NCI-H510A treated with DMSO at 0.1 percent for 48 hours (cell line): Measurements from ENCODE around the gene ITCH.
"Not testable (repeated sequence)": the region's sequence is repeated elsewhere in the genome, so short reads cannot be mapped to it uniquely, and the experiment has no call there.

Source experiments
- DNase-seq: peaks from one replicate; lab custom pipeline; 2025; lab: John Stamatoyannopoulos, UW

Gene ITCH

DNA sequence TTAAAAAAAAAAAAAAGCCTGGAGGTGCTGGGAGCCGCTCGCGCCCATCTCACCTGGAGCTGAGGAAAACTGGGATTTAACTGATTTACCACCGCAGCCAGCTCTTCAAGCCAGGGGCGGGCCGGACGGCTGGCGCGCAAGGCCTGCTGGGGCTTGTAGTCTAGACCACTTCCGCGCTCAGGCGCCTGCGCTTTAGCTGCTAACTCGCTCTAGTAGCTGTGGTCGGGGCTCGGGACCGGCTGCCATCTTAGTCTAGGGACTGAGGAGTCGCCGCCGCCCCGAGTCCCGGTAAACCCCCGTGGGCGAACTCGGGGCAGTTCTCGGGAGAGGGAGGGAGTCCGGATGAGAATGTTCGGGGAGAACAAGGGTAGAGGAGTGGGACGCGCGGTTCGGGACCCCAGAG lies at the start of gene ITCH:
Gene ITCH, plus strand, starts transcription at position 212 of the 403 bp plus-strand sequence. CDS start 30,539 bp downstream, outside the sequence.
- DNase-seq: peak; percentile 96

GRCh38 chr20:34315236-34315635 lies 47.8 kb upstream of the ITCH start:
- DNase-seq: no peak

- DNase-seq: no peak
These were observed 46.8 kb upstream of the ITCH start for GRCh38 chr20:34316196-34316814.

DNA sequence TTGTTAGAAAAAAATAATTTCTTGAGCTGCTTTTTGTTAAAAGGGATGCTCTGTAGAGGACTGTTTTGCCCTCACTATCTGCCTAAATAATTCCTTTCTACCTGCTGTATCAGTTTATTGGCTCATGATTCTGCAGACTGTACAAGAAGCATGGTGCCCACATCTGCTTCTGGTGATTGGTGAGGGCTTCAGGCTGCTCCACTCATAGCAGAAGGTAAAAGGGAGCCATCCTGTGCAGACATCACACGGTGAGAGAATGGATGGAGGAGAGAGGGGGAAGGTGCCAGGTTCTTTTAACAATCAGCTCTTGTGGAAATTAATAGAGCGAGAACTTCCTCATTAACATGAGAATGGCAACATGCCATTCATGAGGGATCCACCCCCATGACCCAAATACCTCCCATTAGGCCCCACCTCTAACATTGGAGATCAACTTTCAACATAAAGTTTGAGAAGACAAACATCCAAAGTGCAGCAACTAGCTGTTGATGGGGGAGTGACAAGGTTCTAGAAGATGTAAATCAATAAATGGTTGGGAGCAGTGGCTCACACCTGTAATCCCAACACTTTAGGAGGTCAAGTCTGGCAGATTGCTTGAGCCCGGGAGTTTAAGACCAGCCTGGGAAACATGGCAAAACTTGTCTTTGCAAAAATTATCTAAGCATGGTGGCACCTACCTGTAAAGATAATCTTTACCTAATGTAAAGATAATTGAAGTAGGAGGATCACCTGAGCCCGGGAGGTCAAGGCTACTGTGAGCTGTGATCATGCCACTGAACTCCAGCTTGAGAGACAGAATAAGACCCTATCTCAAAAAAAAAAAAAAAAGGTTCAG lies 44.2 kb upstream of the ITCH start:
- DNase-seq: no peak

DNA sequence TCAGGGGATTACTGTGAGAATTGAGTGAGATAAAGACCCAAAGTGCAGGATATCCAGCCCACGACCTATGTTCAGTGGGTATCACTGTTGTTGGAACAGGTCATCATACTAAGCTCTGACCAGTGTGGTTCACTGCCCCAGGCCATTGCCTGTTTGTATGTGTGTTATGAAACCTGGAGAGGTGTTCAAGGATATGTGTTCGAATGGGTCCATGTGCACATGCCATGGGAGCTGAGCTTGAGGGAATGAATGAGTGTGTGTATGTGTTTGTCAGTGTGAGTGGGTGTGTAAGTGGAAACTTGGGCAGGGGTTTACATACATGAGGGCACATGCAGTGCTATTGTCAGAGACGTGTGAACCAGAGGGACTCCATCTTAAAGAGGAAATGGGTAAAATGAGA lies 42.2 kb upstream of the ITCH start:
- no peak for DNase-seq

DNA sequence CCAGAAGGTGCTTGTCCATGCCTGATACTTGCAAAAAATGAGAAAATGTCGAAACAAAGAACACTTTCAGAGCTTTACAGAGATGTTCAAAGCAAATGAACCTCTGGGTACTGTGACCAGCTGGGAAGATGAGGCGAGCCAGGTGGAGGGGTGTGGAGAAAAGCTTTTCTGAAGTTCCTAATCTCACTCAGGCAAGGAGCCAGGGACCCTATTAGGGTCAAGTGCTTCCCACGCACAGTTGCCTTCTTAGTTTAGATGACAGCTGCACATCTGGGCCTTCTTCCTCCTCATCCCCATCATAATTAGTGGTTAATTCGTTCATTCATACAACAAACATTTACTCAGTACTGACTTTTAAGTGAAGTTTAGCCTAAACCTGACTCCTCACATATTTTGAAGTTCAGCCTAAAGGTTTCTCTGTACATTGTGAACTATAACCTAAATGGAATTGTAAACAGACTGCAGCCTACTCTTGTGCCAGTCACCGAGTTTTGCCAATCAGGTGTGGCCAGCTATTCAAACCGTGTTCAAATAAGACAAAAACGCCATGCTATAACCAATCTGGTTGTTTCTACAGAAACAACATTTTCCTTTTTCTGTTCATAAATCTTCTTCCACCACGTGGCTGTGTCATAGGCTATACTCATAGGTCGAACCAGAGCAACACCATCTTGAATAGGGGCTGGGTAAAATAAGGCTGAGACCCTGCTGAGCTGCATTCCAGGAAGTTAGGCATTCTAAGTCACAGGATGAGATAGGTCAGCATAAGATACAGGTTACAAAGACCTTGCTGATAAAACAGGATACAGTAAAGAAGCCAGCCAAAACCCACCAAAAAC lies 40.6 kb upstream of the ITCH start:
- no peak for DNase-seq

GRCh38 chr20:34324541-34324940 lies 38.5 kb upstream of the ITCH start:
- no peak for DNase-seq

DNA sequence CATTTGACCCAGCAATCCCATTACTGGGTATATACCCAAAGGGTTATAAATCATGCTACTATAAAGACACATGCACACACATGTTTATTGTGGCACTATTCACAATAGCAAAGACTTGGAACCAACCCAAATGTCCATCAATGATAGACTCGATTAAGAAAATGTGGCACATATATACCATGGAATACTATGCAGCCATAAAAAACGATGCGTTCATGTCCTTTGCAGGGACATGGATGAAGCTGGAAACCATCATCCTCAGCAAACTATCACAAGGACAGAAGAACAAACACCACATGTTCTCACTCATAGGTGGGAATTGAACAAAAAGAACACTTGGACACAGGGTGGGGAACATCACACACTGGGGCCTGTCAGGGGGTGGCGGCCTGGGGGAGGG lies 34.9 kb upstream of the ITCH start:
- DNase-seq: not testable (repeated sequence)

DNA sequence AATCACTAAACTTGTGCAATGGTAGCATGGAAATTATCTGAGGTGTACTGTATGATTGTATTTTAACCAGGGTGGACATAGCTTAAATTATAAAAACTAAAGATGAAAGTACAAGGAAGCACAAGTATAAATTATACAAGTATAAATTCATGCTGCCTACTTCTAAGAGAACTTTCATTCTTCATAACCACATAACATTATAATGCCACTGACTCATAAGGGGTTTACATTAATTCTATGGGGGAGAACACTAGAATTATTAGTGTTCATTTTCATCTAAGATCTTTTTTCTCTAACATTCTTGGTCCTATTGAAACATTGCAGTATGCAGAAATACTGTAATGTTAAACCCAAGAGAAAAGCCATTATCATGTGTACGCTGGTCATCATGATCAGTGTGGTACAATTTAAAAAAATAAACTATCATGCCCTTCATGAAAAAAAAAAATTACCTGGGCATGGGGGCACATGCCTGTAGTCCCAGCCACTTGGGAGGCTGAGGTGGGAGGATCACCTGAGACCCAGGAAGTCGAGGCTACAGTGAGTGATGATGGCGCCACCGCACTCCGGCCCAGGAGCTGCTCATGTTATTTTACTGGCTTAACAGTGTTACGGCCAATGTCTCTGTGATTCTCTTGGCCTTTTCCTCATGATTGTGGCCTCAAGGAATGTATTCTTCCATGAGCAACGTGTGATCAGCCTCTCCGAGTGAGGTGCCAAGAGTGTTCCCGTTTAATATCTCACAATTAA lies 34.0 kb upstream of the ITCH start:
- no peak for DNase-seq

- not testable (repeated sequence) for DNase-seq
These were observed 32.1 kb upstream of the ITCH start for GRCh38 chr20:34330861-34331544.

DNA sequence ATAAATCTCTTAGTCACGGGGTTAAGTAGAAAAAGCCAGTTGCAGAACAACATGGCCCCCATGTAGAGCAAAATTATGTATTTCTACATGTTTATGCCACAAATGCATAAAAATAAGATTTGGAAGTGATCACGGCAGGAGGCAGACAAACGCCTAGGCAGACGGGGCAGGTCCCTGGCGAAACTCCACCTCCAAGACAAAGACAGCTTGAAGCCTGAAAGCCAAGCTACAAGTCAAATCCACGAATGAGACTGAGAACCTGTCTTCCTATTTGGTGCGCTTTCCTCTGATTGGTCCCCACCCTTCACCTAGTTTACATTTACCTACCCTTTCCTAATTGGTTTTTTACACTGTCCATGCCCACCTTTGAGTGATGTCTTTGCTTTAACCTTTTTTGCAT lies 31.2 kb upstream of the ITCH start:
- DNase-seq: no peak

- no peak for DNase-seq
These were observed 30.7 kb upstream of the ITCH start for GRCh38 chr20:34332262-34332920.

DNA sequence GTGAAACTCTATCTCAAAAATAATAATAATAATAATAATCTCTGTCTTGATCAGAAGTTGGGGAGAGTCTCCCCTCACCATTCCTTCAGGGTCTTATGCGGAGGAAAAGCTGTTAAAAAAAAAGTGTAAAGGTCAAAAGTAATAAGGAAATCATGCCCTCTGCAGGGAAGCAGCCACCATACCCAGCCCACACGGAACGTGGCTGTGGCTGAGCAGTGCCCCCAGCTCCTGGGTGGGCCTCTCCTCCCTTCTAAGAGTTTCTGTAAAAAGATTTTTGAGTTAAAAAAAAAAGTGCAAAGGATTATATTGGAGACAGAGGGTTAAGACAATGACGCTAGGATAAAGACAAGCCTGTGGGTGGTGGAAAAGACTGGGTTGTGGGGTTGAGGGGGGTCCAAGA lies 29.3 kb upstream of the ITCH start:
- DNase-seq: no peak

DNA sequence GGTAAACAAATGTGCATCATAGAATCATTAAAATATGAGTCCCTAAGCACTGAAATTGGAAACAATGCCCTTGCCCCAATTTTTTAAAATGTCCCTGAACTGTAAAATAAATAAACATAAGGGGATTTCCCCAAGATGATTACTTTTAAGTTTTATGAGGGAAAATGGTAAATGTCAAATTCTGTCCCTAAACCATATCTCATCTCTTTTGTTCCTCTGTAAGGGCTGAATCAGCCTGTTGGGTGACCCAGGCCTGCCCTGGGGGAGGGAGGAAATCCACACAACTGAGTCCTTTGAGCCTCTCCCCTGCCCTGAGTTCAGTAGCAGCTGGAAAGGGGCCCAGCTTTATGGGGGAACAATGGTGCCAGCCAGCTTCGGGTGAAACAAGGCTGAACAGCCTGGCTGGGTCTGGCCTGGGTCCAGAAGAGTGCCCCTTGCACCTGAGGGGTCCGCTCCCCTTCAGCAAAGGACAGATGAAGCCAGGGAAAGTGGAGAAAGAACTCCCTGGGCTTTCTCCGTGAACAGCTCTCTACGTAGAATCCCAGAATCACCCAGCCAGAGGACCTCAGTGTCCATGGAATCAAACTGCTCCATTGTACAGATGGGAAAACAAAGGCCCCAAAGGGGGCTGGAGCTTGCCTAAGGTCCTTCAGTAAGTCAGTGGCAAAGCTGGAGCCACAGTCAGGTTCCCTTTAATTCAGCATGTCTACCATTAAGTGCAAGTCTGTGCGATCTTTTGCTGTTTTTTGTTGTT lies 28.2 kb upstream of the ITCH start:
- DNase-seq: no peak

- no peak for DNase-seq
These were observed 25.5 kb upstream of the ITCH start for GRCh38 chr20:34337544-34337943.

GRCh38 chr20:34337982-34338726 lies 24.9 kb upstream of the ITCH start:
- no peak for DNase-seq

- not testable (repeated sequence) for DNase-seq
These were observed 22.3 kb upstream of the ITCH start for GRCh38 chr20:34340726-34341125.

DNA sequence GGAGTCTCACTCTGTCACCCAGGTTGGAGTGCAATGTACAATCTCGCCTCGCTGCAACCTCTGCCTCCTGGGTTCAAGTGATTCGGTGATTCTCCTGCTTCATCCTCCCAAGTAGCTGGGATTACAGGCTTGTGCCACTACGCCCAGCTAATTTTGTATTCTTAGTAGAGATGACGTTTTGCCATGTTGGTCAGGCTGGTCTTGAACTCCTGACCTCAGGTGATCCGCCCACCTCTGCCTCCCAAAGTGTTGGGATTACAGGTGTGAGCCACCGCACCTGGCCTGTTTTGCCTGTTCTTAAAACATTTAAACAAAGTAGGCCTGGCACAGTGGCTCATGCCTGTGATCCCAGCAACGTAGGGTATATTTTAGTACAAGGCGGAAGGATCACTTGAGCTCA lies 21.9 kb upstream of the ITCH start:
- not testable (repeated sequence) for DNase-seq

GRCh38 chr20:34343458-34344211 lies 19.4 kb upstream of the ITCH start:
- no peak for DNase-seq
